ENCODE measurements around the gene COL8A1. TPM values are rescaled to one million over a fixed set of nuclear protein-coding genes. Genes with fewer than 3 reads are reported as not detected.

Gene COL8A1
- total RNA-seq, 1 donor from 2014 or later: 3,403 TPM

DNA sequence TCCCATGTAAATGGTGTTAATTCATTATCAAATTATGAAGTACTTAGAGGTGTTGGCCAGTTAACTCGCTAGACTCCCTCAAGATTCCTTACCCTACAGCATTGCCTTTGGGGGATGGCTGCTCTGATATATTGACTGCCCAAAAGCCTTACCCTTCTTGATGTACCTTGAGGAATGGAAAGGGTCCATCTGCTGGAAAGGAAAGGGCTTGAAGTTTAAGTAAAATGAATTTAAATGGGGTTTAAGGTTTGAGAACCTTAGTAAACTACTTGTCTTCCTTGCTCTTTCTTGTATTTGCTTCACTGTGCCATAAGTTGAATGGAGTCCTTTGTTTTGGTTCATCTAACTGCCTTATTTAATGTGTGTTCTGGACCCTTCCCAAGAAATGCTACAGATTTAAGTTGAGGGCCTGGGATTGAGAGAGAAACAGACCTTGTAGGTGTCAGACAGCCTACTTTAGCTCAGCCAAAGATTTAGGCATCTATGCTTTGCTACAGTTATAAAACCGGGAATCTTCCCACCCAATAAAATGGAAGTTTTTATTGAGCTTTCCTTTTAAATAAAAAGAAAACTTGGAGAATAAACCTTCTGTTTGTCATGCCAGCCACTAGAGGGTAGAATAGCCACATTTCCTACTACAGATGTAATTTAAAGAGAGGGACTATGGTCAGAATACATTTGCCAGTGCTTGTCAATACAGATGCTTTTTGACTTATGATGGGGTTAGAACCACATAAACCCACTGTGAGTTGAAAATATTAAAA is 204.6 kb downstream of the COL8A1 start:
- DNase-seq (ENCODE audit: extremely low spot score, unreplicated experiment): no peak
- Mint-ChIP-seq H3K4me1 (ENCODE audit: unreplicated experiment) (peaks cover 40% of the 10 kb centered on the region), H3K9me3 (ENCODE audit: unreplicated experiment) (no peaks in the 10 kb centered on the region), H3K4me3 (ENCODE audit: unreplicated experiment) (peak overlapping the region; percentile 16), H3K27me3 (ENCODE audit: unreplicated experiment) (no peaks in the 10 kb centered on the region), H3K27ac (ENCODE audit: unreplicated experiment) (peak overlapping the region; percentile 84), H3K36me3 (ENCODE audit: unreplicated experiment) (peaks cover 4% of the 10 kb centered on the region)
- TF ChIP-seq, protein P1, sequence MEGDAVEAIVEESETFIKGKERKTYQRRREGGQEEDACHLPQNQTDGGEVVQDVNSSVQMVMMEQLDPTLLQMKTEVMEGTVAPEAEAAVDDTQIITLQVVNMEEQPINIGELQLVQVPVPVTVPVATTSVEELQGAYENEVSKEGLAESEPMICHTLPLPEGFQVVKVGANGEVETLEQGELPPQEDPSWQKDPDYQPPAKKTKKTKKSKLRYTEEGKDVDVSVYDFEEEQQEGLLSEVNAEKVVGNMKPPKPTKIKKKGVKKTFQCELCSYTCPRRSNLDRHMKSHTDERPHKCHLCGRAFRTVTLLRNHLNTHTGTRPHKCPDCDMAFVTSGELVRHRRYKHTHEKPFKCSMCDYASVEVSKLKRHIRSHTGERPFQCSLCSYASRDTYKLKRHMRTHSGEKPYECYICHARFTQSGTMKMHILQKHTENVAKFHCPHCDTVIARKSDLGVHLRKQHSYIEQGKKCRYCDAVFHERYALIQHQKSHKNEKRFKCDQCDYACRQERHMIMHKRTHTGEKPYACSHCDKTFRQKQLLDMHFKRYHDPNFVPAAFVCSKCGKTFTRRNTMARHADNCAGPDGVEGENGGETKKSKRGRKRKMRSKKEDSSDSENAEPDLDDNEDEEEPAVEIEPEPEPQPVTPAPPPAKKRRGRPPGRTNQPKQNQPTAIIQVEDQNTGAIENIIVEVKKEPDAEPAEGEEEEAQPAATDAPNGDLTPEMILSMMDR (IDR thresholded peaks at IDR 0.05): peak; percentile 73

DNA sequence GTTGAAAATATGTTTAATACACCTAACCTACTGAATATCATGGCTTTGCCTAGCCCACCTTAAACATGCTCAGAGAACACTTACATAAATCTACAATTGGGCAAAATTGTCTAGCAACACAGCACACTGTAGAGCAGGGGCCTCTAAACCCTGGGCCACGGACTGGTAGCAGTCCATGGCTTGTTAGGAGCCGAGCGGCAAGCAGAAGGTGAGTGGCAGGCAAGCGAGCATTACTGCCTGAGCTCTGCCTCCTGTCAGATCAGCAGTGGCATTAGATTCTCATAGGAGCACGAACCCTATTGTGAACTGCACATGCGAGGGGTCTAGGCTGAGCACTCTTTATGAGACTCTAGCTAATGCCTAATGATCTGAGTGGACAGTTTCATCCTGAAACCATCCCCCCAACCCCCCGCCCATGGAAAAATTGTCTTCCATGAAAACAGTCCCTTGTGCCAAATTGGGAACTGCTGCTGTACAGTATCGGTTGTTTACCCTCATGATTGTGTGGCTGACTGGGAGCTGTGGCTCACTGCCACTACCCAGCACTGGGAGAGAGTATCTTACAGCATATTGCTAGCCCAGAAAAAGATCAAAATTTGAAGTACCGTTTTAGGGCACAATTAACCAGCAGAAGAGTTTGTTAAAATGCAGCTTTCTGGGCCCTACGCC is 205.3 kb downstream of the COL8A1 start:
- Mint-ChIP-seq H3K4me1 (ENCODE audit: unreplicated experiment) (peaks cover 42% of the 10 kb centered on the region), H3K27ac (ENCODE audit: unreplicated experiment) (peak overlapping the region; percentile 84), H3K36me3 (ENCODE audit: unreplicated experiment) (peaks cover 10% of the 10 kb centered on the region), H3K27me3 (ENCODE audit: unreplicated experiment) (no peaks in the 10 kb centered on the region), H3K9me3 (ENCODE audit: unreplicated experiment) (no peaks in the 10 kb centered on the region), H3K4me3 (ENCODE audit: unreplicated experiment) (no peak overlapping the region)
- no peak for DNase-seq (ENCODE audit: extremely low spot score, unreplicated experiment)
- TF ChIP-seq, protein P1 (IDR thresholded peaks at IDR 0.05): no peak

GRCh38 chr3:99845331-99845730 is 206.9 kb downstream of the COL8A1 start:
- Mint-ChIP-seq H3K27ac (ENCODE audit: unreplicated experiment) (peak overlapping the region; percentile 84), H3K36me3 (ENCODE audit: unreplicated experiment) (peaks cover 10% of the 10 kb centered on the region), H3K9me3 (ENCODE audit: unreplicated experiment) (no peaks in the 10 kb centered on the region), H3K4me3 (ENCODE audit: unreplicated experiment) (no peak overlapping the region), H3K27me3 (ENCODE audit: unreplicated experiment) (no peaks in the 10 kb centered on the region), H3K4me1 (ENCODE audit: unreplicated experiment) (peaks cover 42% of the 10 kb centered on the region)
- TF ChIP-seq, protein P1 (IDR thresholded peaks at IDR 0.05): no peak
- DNase-seq (ENCODE audit: extremely low spot score, unreplicated experiment): no peak

GRCh38 chr3:99845999-99846398 is 207.6 kb downstream of the COL8A1 start:
- Mint-ChIP-seq H3K4me3 (ENCODE audit: unreplicated experiment) (no peak overlapping the region), H3K4me1 (ENCODE audit: unreplicated experiment) (peaks cover 42% of the 10 kb centered on the region), H3K9me3 (ENCODE audit: unreplicated experiment) (no peaks in the 10 kb centered on the region), H3K27me3 (ENCODE audit: unreplicated experiment) (no peaks in the 10 kb centered on the region), H3K36me3 (ENCODE audit: unreplicated experiment) (peaks cover 10% of the 10 kb centered on the region), H3K27ac (ENCODE audit: unreplicated experiment) (peak overlapping the region; percentile 43)
- DNase-seq (ENCODE audit: extremely low spot score, unreplicated experiment): no peak
- TF ChIP-seq, protein P1 (IDR thresholded peaks at IDR 0.05): no peak

DNA sequence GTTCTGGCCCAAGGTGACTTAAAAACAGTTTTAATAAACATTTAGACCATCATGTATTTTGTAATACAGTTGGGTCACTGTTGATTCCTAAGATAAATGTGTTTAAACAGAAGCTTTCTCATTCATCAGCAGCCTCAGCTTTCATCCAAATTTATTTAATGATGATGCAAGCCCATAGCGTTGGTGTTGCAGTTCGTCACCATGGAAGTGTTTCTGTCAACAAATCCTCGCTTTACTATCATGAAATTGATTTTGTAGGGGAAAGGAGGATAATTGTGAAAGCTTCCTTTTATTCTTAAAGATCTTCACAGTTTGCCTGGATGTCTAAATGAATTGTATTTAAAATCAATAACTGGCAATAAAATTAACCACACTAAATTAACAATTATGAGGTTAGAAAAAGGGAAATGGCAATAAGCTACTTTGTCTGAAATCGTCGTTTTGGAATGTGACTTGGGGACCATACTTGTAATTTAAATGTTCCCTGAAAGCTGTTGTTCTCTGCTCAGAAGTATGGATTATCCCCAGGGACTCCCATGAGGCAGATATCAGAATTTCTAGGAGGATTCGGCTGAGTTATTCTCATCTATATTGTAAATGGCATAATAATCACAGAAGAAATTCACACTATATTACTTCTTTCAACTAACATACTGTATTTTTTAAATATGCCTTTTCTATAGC is 208.2 kb downstream of the COL8A1 start:
- peaks cover 42% of the 10 kb centered on the region for H3K4me1 Mint-ChIP-seq (ENCODE audit: unreplicated experiment)
- H3K27ac Mint-ChIP-seq (ENCODE audit: unreplicated experiment): peak overlapping the region; percentile 56
- peaks cover 14% of the 10 kb centered on the region for H3K36me3 Mint-ChIP-seq (ENCODE audit: unreplicated experiment)
- H3K4me3 Mint-ChIP-seq (ENCODE audit: unreplicated experiment): no peak overlapping the region
- no peaks in the 10 kb centered on the region for H3K9me3 Mint-ChIP-seq (ENCODE audit: unreplicated experiment)
- DNase-seq (ENCODE audit: extremely low spot score, unreplicated experiment): no peak
- no peaks in the 10 kb centered on the region for H3K27me3 Mint-ChIP-seq (ENCODE audit: unreplicated experiment)
- TF ChIP-seq, protein P1 (IDR thresholded peaks at IDR 0.05): no peak
